Endothelial cell (in vitro differentiated cells): ENCODE results near the gene SASH1. TPM values are rescaled to one million over a fixed set of nuclear protein-coding genes. Genes with fewer than 3 reads are reported as not detected.

ENCODE experiments used
- DNase-seq: peaks from one replicate; pipeline ENCODE4 v3.0.0; 2021; ENCODE audit warnings: low spot score
- H3K27ac Mint-ChIP-seq: one replicate; pipeline ENCODE4 v1.8.0; 2021; ENCODE audit warnings: mixed read lengths, inconsistent platforms; ENCODE audit not compliant: unreplicated experiment
- H3K27me3 Mint-ChIP-seq: one replicate; pipeline ENCODE4 v1.8.0; 2021; ENCODE audit warnings: mild to moderate bottlenecking, moderate library complexity, mixed read lengths, inconsistent platforms; ENCODE audit not compliant: unreplicated experiment
- H3K36me3 Mint-ChIP-seq: one replicate; pipeline ENCODE4 v1.8.0; 2021; ENCODE audit warnings: mild to moderate bottlenecking, low read depth, mixed read lengths, inconsistent platforms; ENCODE audit not compliant: unreplicated experiment
- H3K4me1 Mint-ChIP-seq: one replicate; pipeline ENCODE4 v1.8.0; 2021; ENCODE audit warnings: mild to moderate bottlenecking, mixed read lengths, inconsistent platforms; ENCODE audit not compliant: unreplicated experiment
- H3K4me3 Mint-ChIP-seq: one replicate; pipeline ENCODE4 v1.8.0; 2021; ENCODE audit warnings: mild to moderate bottlenecking, mixed read lengths, inconsistent platforms; ENCODE audit not compliant: unreplicated experiment
- H3K9me3 Mint-ChIP-seq: one replicate; pipeline ENCODE4 v1.8.0; 2021; ENCODE audit warnings: mixed read lengths, inconsistent platforms; ENCODE audit not compliant: unreplicated experiment
- CTCF ChIP-seq: fragments of 200-600 bp; sonication (generic); IDR thresholded peaks from one replicate; pipeline ENCODE4 v1.5.0; 2021; ENCODE audit warnings: antibody characterized with exemption; ENCODE audit not compliant: unreplicated experiment
- total RNA-seq: library from RNA; stranded (reverse); fragmentation: NEBNext Ultra II Directional; extraction: Animal tissue kit (Norgen Biotek cat#: 25700); gene quantifications from one replicate; pipeline ENCODE4 v1.2.1, GENCODE V29; 2021; ENCODE audit not compliant: unreplicated experiment

The SASH1 gene
- total RNA-seq, 1 donor from 2014 or later = 138 TPM

- H3K4me1 Mint-ChIP-seq = peaks cover 43% of the 10 kb centered on the region
- no peaks in the 10 kb centered on the region for H3K9me3 Mint-ChIP-seq
- peaks cover 21% of the 10 kb centered on the region for H3K36me3 Mint-ChIP-seq
- no peak overlapping the region for H3K27ac Mint-ChIP-seq
- no peak overlapping the region for H3K4me3 Mint-ChIP-seq
- H3K27me3 Mint-ChIP-seq = peaks cover 11% of the 10 kb centered on the region
- TF ChIP-seq CTCF = no peak
- no peak for DNase-seq
These were observed 121.0 kb downstream of the SASH1 start for GRCh38 chr6:148463671-148464070.

GRCh38 chr6:148464319-148465010, 121.8 kb downstream of the SASH1 start:
- peak; percentile 77 for DNase-seq
- TF ChIP-seq CTCF = peak; percentile 91
- peaks cover 40% of the 10 kb centered on the region for H3K4me1 Mint-ChIP-seq
- H3K36me3 Mint-ChIP-seq = peaks cover 14% of the 10 kb centered on the region
- H3K27ac Mint-ChIP-seq = no peak overlapping the region
- H3K9me3 Mint-ChIP-seq = no peaks in the 10 kb centered on the region
- peaks cover 13% of the 10 kb centered on the region for H3K27me3 Mint-ChIP-seq
- H3K4me3 Mint-ChIP-seq = no peak overlapping the region

GRCh38 chr6:148465011-148465335, 122.3 kb downstream of the SASH1 start:
- DNase-seq = no peak
- H3K4me1 Mint-ChIP-seq = peaks cover 42% of the 10 kb centered on the region
- no peak for TF ChIP-seq CTCF
- H3K27ac Mint-ChIP-seq = no peak overlapping the region
- peaks cover 14% of the 10 kb centered on the region for H3K36me3 Mint-ChIP-seq
- H3K4me3 Mint-ChIP-seq = no peak overlapping the region
- H3K27me3 Mint-ChIP-seq = peaks cover 13% of the 10 kb centered on the region
- H3K9me3 Mint-ChIP-seq = no peaks in the 10 kb centered on the region

GRCh38 chr6:148465670-148466069, 123.0 kb downstream of the SASH1 start:
- peaks cover 49% of the 10 kb centered on the region for H3K4me1 Mint-ChIP-seq
- peaks cover 18% of the 10 kb centered on the region for H3K36me3 Mint-ChIP-seq
- peak overlapping the region; percentile 48 for H3K27ac Mint-ChIP-seq
- DNase-seq = no peak
- no peak for TF ChIP-seq CTCF
- H3K9me3 Mint-ChIP-seq = no peaks in the 10 kb centered on the region
- H3K27me3 Mint-ChIP-seq = peaks cover 13% of the 10 kb centered on the region
- no peak overlapping the region for H3K4me3 Mint-ChIP-seq

GRCh38 chr6:148466158-148466557, 123.5 kb downstream of the SASH1 start:
- H3K4me1 Mint-ChIP-seq = peaks cover 54% of the 10 kb centered on the region
- H3K36me3 Mint-ChIP-seq = peaks cover 20% of the 10 kb centered on the region
- no peak overlapping the region for H3K4me3 Mint-ChIP-seq
- no peak for TF ChIP-seq CTCF
- no peak for DNase-seq
- H3K27ac Mint-ChIP-seq = no peak overlapping the region
- peaks cover 13% of the 10 kb centered on the region for H3K27me3 Mint-ChIP-seq
- no peaks in the 10 kb centered on the region for H3K9me3 Mint-ChIP-seq
